Measurements from ENCODE around the gene VPS13D. TPM values are rescaled to one million over a fixed set of nuclear protein-coding genes. Genes with fewer than 3 reads are reported as not detected.
A peak's percentile ranks its signal among the peaks of the same experiment; 100 is the strongest.

Gene VPS13D
- total and polyA plus RNA-seq, 11 donors: 32.1 to 301 (median 90.7) TPM

- Histone ChIP-seq H3K36me3 (peaks cover 0 to 48% (median 16%) of the 10 kb centered on the region in 9 donors), H3K4me3 (no peak overlapping the region), H3K4me1 (peaks cover 8 to 97% (median 80%) of the 10 kb centered on the region in 12 donors), H3K9me3 (no peaks in the 10 kb centered on the region), H3K27me3 (no peaks in the 10 kb centered on the region), H3K27ac (peak overlapping the region; percentile 32 to 85 (median 76))
- intact Hi-C loops (cut with DNase I): loop anchor here in 1 of 10 donors (5.0 kb wide), 1 partner anchor 277 kb away; the partner anchor contains the start of gene DHRS3
- peak in 2 of 5 donors; percentile 35 to 45 for DNase-seq
- no peak for ATAC-seq
- 51 to 58% (median 54%) methylated on average over 3 of the region's 3 CpGs for WGBS, 4 donors
- TF ChIP-seq POLR2A (IDR thresholded peaks at IDR 0.05) (no peak), CTCF (IDR thresholded peaks at IDR 0.05) (no peak)
These were observed 110.7 kb downstream of the VPS13D start for GRCh38 chr1:12340544-12340930.

GRCh38 chr1:12341667-12342066, 111.8 kb downstream of the VPS13D start:
- no peak for TF ChIP-seq CTCF (IDR thresholded peaks at IDR 0.05)
- TF ChIP-seq POLR2A (IDR thresholded peaks at IDR 0.05): no peak
- H3K27ac ChIP-seq: peak overlapping the region; percentile 43 to 87 (median 75)

GRCh38 chr1:12342401-12343003, 112.7 kb downstream of the VPS13D start:
- peak in 3 of 5 donors; percentile 33 to 49 (median 48) for DNase-seq
- Histone ChIP-seq H3K27ac (peak overlapping the region; percentile 30 to 87 (median 72)), H3K27me3 (no peaks in the 10 kb centered on the region), H3K4me3 (peak overlapping the region in 11 of 12 donors; percentile 6 to 48 (median 37)), H3K4me1 (peaks cover 11 to 95% (median 78%) of the 10 kb centered on the region in 12 donors), H3K9me3 (no peaks in the 10 kb centered on the region), H3K36me3 (peaks cover 0 to 49% (median 24%) of the 10 kb centered on the region in 9 donors)
- 33 to 40% (median 38%) methylated on average over 8 of the region's 8 CpGs for WGBS, 4 donors
- TF ChIP-seq POLR2A (IDR thresholded peaks at IDR 0.05): peak in 1 of 2 donors; percentile 26
- TF ChIP-seq CTCF (IDR thresholded peaks at IDR 0.05): no peak
- intact Hi-C loops (cut with DNase I): loop anchor here in 1 of 10 donors (5.0 kb wide), 1 partner anchor 275 kb away; the partner anchor contains the start of gene DHRS3
- peak; percentile 45 to 64 (median 56) for ATAC-seq

More at GRCh38 chr1:12341667-12342066, 111.8 kb downstream of the VPS13D start:
- ATAC-seq (no peak), DNase-seq (no peak)
- WGBS, 4 donors: 90 to 99% (median 93%) methylated on average over 6 of the region's 6 CpGs
- Histone ChIP-seq H3K27me3 (no peaks in the 10 kb centered on the region), H3K4me1 (peaks cover 11 to 96% (median 84%) of the 10 kb centered on the region in 12 donors), H3K36me3 (peaks cover 0 to 48% (median 16%) of the 10 kb centered on the region in 9 donors), H3K4me3 (no peak overlapping the region), H3K9me3 (no peaks in the 10 kb centered on the region)
- intact Hi-C loops (cut with DNase I): loop anchor here in 1 of 10 donors (5.0 kb wide), 1 partner anchor 276 kb away; the partner anchor contains the start of gene DHRS3

- Histone ChIP-seq H3K27ac (peak overlapping the region; percentile 15 to 87 (median 72)), H3K27me3 (no peaks in the 10 kb centered on the region), H3K4me3 (peak overlapping the region; percentile 7 to 48 (median 36)), H3K9me3 (no peaks in the 10 kb centered on the region), H3K36me3 (peaks cover 0 to 54% (median 39%) of the 10 kb centered on the region in 9 donors), H3K4me1 (peaks cover 11 to 93% (median 64%) of the 10 kb centered on the region in 12 donors)
- WGBS, 4 donors: 27 to 49% (median 38%) methylated on average over 2 of the region's 2 CpGs
- intact Hi-C loops (cut with DNase I): loop anchor here in 1 of 10 donors (5.0 kb wide), 1 partner anchor 273 kb away; the partner anchor contains the start of gene DHRS3
- TF ChIP-seq POLR2A (IDR thresholded peaks at IDR 0.05): no peak
- no peak for TF ChIP-seq CTCF (IDR thresholded peaks at IDR 0.05)
- ATAC-seq (no peak), DNase-seq (no peak)
These were observed 114.1 kb downstream of the VPS13D start for GRCh38 chr1:12343823-12344487.
